ENCODE results near the gene ASTN2.

ASTN2 gene

GRCh38 chr9:116984111-116984510 lies 430.7 kb downstream of the ASTN2 start:
- H3K9me3 ChIP-seq (ENCODE audit: control insufficient read depth, insufficient read depth, low read length) = no peaks in the 10 kb centered on the region
- H3K4me2 ChIP-seq (ENCODE audit: low read length) = no peak overlapping the region
- H4K20me1 ChIP-seq (ENCODE audit: control insufficient read depth, insufficient read depth, low read depth, low read length) = no peaks in the 10 kb centered on the region
- H3K9me2 ChIP-seq (replicated peaks; ENCODE audit: control insufficient read depth, low read length) = no peaks in the 10 kb centered on the region
- no peaks in the 10 kb centered on the region for H3K79me2 ChIP-seq (ENCODE audit: control insufficient read depth, low read length)
- TF ChIP-seq EZH2phosphoT487 (IDR thresholded peaks at IDR 0.05; ENCODE audit: borderline replicate concordance, low read length) (no peak), CTCF (IDR thresholded peaks at IDR 0.05; ENCODE audit: low read depth, low read length, poor library complexity, severe bottlenecking) (no peak)
- no peaks in the 10 kb centered on the region for H3K4me1 ChIP-seq (ENCODE audit: control insufficient read depth, low read length)
- H3K4me3 ChIP-seq (ENCODE audit: low read length) = no peak overlapping the region
- no peaks in the 10 kb centered on the region for H3F3A ChIP-seq (ENCODE audit: control insufficient read depth, insufficient read depth)
- H3K27ac ChIP-seq (ENCODE audit: low read depth, low read length) = no peak overlapping the region
- no peaks in the 10 kb centered on the region for H3K27me3 ChIP-seq (ENCODE audit: control insufficient read depth, low read length)
- no peaks in the 10 kb centered on the region for H3K36me3 ChIP-seq (ENCODE audit: control insufficient read depth, low read length)

DNA sequence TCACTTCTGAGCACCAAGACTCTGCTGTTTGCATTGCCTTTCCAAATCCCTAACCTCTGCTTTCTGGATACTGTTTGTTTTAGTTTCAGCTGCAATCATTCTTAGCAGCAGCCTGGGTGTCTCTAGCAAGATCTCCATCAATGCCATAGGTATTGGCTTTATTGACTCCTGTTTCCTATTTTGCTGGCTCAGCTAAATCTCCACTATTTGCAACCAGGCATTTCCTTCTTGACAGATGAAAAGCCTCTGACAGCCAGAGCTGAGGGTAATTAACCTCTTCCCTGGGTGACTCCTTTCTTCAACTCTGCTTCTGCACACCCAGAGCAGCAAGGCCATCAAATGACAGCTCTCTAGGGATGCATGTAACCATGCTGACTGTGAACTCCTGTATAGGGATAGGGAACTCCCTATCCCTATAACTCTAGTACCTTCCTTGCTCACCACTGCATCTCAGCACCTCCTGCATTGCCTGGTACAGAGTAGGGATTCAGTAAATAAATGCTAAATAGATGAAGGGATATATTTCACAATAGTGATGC lies 434.2 kb downstream of the ASTN2 start:
- H3K9me3 ChIP-seq (ENCODE audit: control insufficient read depth, insufficient read depth, low read length) = no peaks in the 10 kb centered on the region
- H3K27ac ChIP-seq (ENCODE audit: low read depth, low read length) = no peak overlapping the region
- no peaks in the 10 kb centered on the region for H3F3A ChIP-seq (ENCODE audit: control insufficient read depth, insufficient read depth)
- no peaks in the 10 kb centered on the region for H3K27me3 ChIP-seq (ENCODE audit: control insufficient read depth, low read length)
- H3K36me3 ChIP-seq (ENCODE audit: control insufficient read depth, low read length) = 0 out of 2 replicates have a peak, but pooled peaks cover 2% of the 10 kb centered on the region
- no peak overlapping the region for H3K4me2 ChIP-seq (ENCODE audit: low read length)
- no peaks in the 10 kb centered on the region for H3K79me2 ChIP-seq (ENCODE audit: control insufficient read depth, low read length)
- H4K20me1 ChIP-seq (ENCODE audit: control insufficient read depth, insufficient read depth, low read depth, low read length) = no peaks in the 10 kb centered on the region
- no peak for TF ChIP-seq EZH2phosphoT487 (IDR thresholded peaks at IDR 0.05; ENCODE audit: borderline replicate concordance, low read length)
- H3K4me1 ChIP-seq (ENCODE audit: control insufficient read depth, low read length) = no peaks in the 10 kb centered on the region
- no peaks in the 10 kb centered on the region for H3K9me2 ChIP-seq (replicated peaks; ENCODE audit: control insufficient read depth, low read length)
- no peak overlapping the region for H3K4me3 ChIP-seq (ENCODE audit: low read length)

GRCh38 chr9:116979456-116979855 lies 435.4 kb downstream of the ASTN2 start:
- no peaks in the 10 kb centered on the region for H3F3A ChIP-seq (ENCODE audit: control insufficient read depth, insufficient read depth)
- H3K9me2 ChIP-seq (replicated peaks; ENCODE audit: control insufficient read depth, low read length) = no peaks in the 10 kb centered on the region
- H3K4me3 ChIP-seq (ENCODE audit: low read length) = no peak overlapping the region
- H3K4me2 ChIP-seq (ENCODE audit: low read length) = no peak overlapping the region
- no peak for TF ChIP-seq EZH2phosphoT487 (IDR thresholded peaks at IDR 0.05; ENCODE audit: borderline replicate concordance, low read length)
- no peak for TF ChIP-seq CTCF (IDR thresholded peaks at IDR 0.05; ENCODE audit: low read depth, low read length, poor library complexity, severe bottlenecking)
- H3K27ac ChIP-seq (ENCODE audit: low read depth, low read length) = no peak overlapping the region
- no peaks in the 10 kb centered on the region for H3K27me3 ChIP-seq (ENCODE audit: control insufficient read depth, low read length)
- H3K4me1 ChIP-seq (ENCODE audit: control insufficient read depth, low read length) = no peaks in the 10 kb centered on the region
- no peaks in the 10 kb centered on the region for H3K9me3 ChIP-seq (ENCODE audit: control insufficient read depth, insufficient read depth, low read length)
- H3K36me3 ChIP-seq (ENCODE audit: control insufficient read depth, low read length) = 0 out of 2 replicates have a peak, but pooled peaks cover 2% of the 10 kb centered on the region
- H3K79me2 ChIP-seq (ENCODE audit: control insufficient read depth, low read length) = no peaks in the 10 kb centered on the region
- H4K20me1 ChIP-seq (ENCODE audit: control insufficient read depth, insufficient read depth, low read depth, low read length) = no peaks in the 10 kb centered on the region

- no peaks in the 10 kb centered on the region for H3K79me2 ChIP-seq (ENCODE audit: control insufficient read depth, low read length)
- no peaks in the 10 kb centered on the region for H3F3A ChIP-seq (ENCODE audit: control insufficient read depth, insufficient read depth)
- no peak for TF ChIP-seq EZH2phosphoT487 (IDR thresholded peaks at IDR 0.05; ENCODE audit: borderline replicate concordance, low read length)
- H3K27ac ChIP-seq (ENCODE audit: low read depth, low read length) = no peak overlapping the region
- no peak overlapping the region for H3K4me2 ChIP-seq (ENCODE audit: low read length)
- H3K4me3 ChIP-seq (ENCODE audit: low read length) = no peak overlapping the region
- no peaks in the 10 kb centered on the region for H3K27me3 ChIP-seq (ENCODE audit: control insufficient read depth, low read length)
- H3K4me1 ChIP-seq (ENCODE audit: control insufficient read depth, low read length) = no peaks in the 10 kb centered on the region
- no peaks in the 10 kb centered on the region for H4K20me1 ChIP-seq (ENCODE audit: control insufficient read depth, insufficient read depth, low read depth, low read length)
- peaks cover 7% of the 10 kb centered on the region; the same call in 1 of the 2 replicates for H3K36me3 ChIP-seq (ENCODE audit: control insufficient read depth, low read length)
- H3K9me3 ChIP-seq (ENCODE audit: control insufficient read depth, insufficient read depth, low read length) = no peaks in the 10 kb centered on the region
- H3K9me2 ChIP-seq (replicated peaks; ENCODE audit: control insufficient read depth, low read length) = no peaks in the 10 kb centered on the region
Measured at GRCh38 chr9:116978155-116978554, 436.7 kb downstream of the ASTN2 start.

Data from DOHH2 (cell line).